KMS-11 (cell line): Measurements from ENCODE around the gene MAPRE3.

Source experiments
- H2AFZ ChIP-seq: fragments of 200-600 bp; sonication (generic); 2 replicates; pipeline ENCODE4 v1.6.1; 2016; ENCODE audit warnings: antibody characterized with exemption, mixed run types, low read depth
- H3K27ac ChIP-seq: fragments of 200-600 bp; sonication (generic); 2 replicates; pipeline ENCODE4 v1.6.1; 2016; ENCODE audit warnings: mild to moderate bottlenecking, mixed run types
- H3K27me3 ChIP-seq: fragments of 200-600 bp; sonication (generic); 2 replicates; pipeline ENCODE4 v1.6.1; 2017; ENCODE audit warnings: mild to moderate bottlenecking, low read depth, mixed run types, moderate library complexity; ENCODE audit not compliant: insufficient read depth
- H3K36me3 ChIP-seq: fragments of 200-600 bp; sonication (generic); 2 replicates; pipeline ENCODE4 v1.6.1; 2017; ENCODE audit warnings: mild to moderate bottlenecking, mixed run types; ENCODE audit not compliant: insufficient read depth
- H3K4me1 ChIP-seq: fragments of 200-600 bp; sonication (generic); 2 replicates; pipeline ENCODE4 v1.6.1; 2016; ENCODE audit warnings: mild to moderate bottlenecking, low read depth, mixed run types; ENCODE audit not compliant: poor library complexity, severe bottlenecking
- H3K4me2 ChIP-seq: fragments of 200-600 bp; sonication (generic); 2 replicates; pipeline ENCODE4 v1.7.0; 2016; ENCODE audit warnings: mild to moderate bottlenecking, mixed run types
- H3K4me3 ChIP-seq: fragments of 200-600 bp; sonication (generic); IDR thresholded peaks from 2 replicates; pipeline ENCODE4 v1.6.1; 2017; ENCODE audit warnings: low read depth, low read length, mixed read lengths; ENCODE audit not compliant: insufficient read depth
- H3K79me2 ChIP-seq: fragments of 200-600 bp; sonication (generic); 2 replicates; pipeline ENCODE4 v1.6.1; 2016; ENCODE audit warnings: low read depth, mixed run types; ENCODE audit not compliant: insufficient read depth
- H3K9ac ChIP-seq: fragments of 200-600 bp; sonication (generic); 2 replicates; pipeline ENCODE4 v1.6.1; 2016; ENCODE audit warnings: mild to moderate bottlenecking, mixed run types
- H4K20me1 ChIP-seq: fragments of 200-600 bp; sonication (generic); 2 replicates; pipeline ENCODE4 v1.6.1; 2016; ENCODE audit warnings: mild to moderate bottlenecking, mixed run types; ENCODE audit not compliant: insufficient read depth
- CTCF ChIP-seq: fragments of 200-600 bp; sonication (generic); conservative IDR thresholded peaks from 2 replicates; pipeline ENCODE4 v1.6.1; 2017; ENCODE audit warnings: low read depth, mild to moderate bottlenecking, antibody characterized with exemption, low read length, moderate library complexity, mixed read lengths

Gene MAPRE3

GRCh38 chr2:27023740-27024139 lies 53.3 kb downstream of the MAPRE3 start:
- no peaks in the 10 kb centered on the region for H4K20me1 ChIP-seq
- TF ChIP-seq CTCF = no peak
- H3K9ac ChIP-seq = no peak overlapping the region
- no peak overlapping the region for H3K4me3 ChIP-seq
- H2AFZ ChIP-seq = no peak overlapping the region
- H3K79me2 ChIP-seq = no peaks in the 10 kb centered on the region
- H3K27ac ChIP-seq = no peak overlapping the region
- H3K4me1 ChIP-seq = no peaks in the 10 kb centered on the region
- H3K36me3 ChIP-seq = no peaks in the 10 kb centered on the region
- H3K4me2 ChIP-seq = no peak overlapping the region
- no peaks in the 10 kb centered on the region for H3K27me3 ChIP-seq

GRCh38 chr2:27024188-27024587 lies 53.8 kb downstream of the MAPRE3 start:
- Histone ChIP-seq H3K4me1 (no peaks in the 10 kb centered on the region), H3K27me3 (no peaks in the 10 kb centered on the region), H3K4me2 (no peak overlapping the region), H3K27ac (no peak overlapping the region), H3K36me3 (no peaks in the 10 kb centered on the region), H4K20me1 (no peaks in the 10 kb centered on the region), H3K9ac (no peak overlapping the region), H3K79me2 (no peaks in the 10 kb centered on the region), H2AFZ (no peak overlapping the region), H3K4me3 (no peak overlapping the region)
- TF ChIP-seq CTCF = no peak

GRCh38 chr2:27024812-27025211 lies 54.4 kb downstream of the MAPRE3 start:
- Histone ChIP-seq H3K4me2 (no peak overlapping the region), H4K20me1 (no peaks in the 10 kb centered on the region), H3K36me3 (no peaks in the 10 kb centered on the region), H3K79me2 (no peaks in the 10 kb centered on the region), H3K4me3 (no peak overlapping the region), H3K27me3 (no peaks in the 10 kb centered on the region), H3K9ac (no peak overlapping the region), H2AFZ (no peak overlapping the region), H3K4me1 (no peaks in the 10 kb centered on the region), H3K27ac (no peak overlapping the region)
- TF ChIP-seq CTCF = no peak

- Histone ChIP-seq H3K27me3 (no peaks in the 10 kb centered on the region), H3K4me3 (no peak overlapping the region), H3K9ac (no peak overlapping the region), H3K4me2 (no peak overlapping the region), H2AFZ (no peak overlapping the region), H4K20me1 (no peaks in the 10 kb centered on the region), H3K4me1 (no peaks in the 10 kb centered on the region), H3K27ac (no peak overlapping the region), H3K79me2 (no peaks in the 10 kb centered on the region), H3K36me3 (no peaks in the 10 kb centered on the region)
- no peak for TF ChIP-seq CTCF
Measured at GRCh38 chr2:27025281-27025800, 54.9 kb downstream of the MAPRE3 start.
